ENCODE data around the gene DNAJB14. TPM values are rescaled to one million over a fixed set of nuclear protein-coding genes. Genes with fewer than 3 reads are reported as not detected.

DNAJB14 gene
- total and polyA plus RNA-seq, 2 of the 13 experiments (the other 11 are each of a cell fraction or from before 2014, with no cell fraction given): 9.1 to 38.1 TPM

- TF ChIP-seq ZNF567 (CRISPR knock-in tag; IDR thresholded peaks at IDR 0.05; ENCODE audit: borderline replicate concordance): no peak
- TF ChIP-seq, protein P1, sequence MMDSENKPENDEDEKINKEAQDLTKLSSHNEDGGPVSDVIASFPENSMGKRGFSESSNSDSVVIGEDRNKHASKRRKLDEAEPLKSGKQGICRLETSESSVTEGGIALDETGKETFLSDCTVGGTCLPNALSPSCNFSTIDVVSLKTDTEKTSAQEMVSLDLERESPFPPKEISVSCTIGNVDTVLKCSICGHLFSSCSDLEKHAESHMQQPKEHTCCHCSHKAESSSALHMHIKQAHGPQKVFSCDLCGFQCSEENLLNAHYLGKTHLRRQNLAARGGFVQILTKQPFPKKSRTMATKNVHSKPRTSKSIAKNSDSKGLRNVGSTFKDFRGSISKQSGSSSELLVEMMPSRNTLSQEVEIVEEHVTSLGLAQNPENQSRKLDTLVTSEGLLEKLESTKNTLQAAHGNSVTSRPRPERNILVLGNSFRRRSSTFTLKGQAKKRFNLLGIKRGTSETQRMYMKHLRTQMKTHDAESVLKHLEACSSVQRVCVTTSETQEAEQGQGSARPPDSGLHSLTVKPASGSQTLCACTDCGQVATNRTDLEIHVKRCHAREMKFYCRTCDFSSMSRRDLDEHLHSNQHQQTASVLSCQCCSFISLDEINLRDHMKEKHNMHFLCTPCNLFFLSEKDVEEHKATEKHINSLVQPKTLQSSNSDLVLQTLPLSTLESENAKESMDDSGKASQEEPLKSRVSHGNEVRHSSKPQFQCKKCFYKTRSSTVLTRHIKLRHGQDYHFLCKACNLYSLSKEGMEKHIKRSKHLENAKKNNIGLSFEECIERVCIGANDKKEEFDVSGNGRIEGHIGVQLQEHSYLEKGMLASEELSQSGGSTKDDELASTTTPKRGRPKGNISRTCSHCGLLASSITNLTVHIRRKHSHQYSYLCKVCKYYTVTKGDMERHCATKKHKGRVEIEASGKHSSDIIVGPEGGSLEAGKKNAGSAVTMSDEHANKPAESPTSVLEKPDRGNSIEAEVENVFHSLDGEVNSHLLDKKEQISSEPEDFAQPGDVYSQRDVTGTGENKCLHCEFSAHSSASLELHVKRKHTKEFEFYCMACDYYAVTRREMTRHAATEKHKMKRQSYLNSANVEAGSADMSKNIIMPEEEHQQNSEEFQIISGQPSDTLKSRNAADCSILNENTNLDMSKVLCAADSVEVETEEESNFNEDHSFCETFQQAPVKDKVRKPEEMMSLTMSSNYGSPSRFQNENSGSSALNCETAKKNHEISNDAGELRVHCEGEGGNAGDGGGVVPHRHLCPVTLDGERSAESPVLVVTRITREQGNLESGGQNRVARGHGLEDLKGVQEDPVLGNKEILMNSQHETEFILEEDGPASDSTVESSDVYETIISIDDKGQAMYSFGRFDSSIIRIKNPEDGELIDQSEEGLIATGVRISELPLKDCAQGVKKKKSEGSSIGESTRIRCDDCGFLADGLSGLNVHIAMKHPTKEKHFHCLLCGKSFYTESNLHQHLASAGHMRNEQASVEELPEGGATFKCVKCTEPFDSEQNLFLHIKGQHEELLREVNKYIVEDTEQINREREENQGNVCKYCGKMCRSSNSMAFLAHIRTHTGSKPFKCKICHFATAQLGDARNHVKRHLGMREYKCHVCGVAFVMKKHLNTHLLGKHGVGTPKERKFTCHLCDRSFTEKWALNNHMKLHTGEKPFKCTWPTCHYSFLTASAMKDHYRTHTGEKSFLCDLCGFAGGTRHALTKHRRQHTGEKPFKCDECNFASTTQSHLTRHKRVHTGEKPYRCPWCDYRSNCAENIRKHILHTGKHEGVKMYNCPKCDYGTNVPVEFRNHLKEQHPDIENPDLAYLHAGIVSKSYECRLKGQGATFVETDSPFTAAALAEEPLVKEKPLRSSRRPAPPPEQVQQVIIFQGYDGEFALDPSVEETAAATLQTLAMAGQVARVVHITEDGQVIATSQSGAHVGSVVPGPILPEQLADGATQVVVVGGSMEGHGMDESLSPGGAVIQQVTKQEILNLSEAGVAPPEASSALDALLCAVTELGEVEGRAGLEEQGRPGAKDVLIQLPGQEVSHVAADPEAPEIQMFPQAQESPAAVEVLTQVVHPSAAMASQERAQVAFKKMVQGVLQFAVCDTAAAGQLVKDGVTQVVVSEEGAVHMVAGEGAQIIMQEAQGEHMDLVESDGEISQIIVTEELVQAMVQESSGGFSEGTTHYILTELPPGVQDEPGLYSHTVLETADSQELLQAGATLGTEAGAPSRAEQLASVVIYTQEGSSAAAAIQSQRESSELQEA (CRISPR knock-in tag; IDR thresholded peaks at IDR 0.05; ENCODE audit: not compliant biosample characterization): no peak
- no peak for TF ChIP-seq PHB2 (IDR thresholded peaks at IDR 0.05; ENCODE audit: partially characterized antibody)
- peak; percentile 91 for TF ChIP-seq KDM2A (CRISPR knock-in tag; IDR thresholded peaks at IDR 0.05; ENCODE audit: borderline replicate concordance, low read depth)
- TF ChIP-seq, protein P2, sequence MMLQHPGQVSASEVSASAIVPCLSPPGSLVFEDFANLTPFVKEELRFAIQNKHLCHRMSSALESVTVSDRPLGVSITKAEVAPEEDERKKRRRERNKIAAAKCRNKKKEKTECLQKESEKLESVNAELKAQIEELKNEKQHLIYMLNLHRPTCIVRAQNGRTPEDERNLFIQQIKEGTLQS (CRISPR knock-in tag; IDR thresholded peaks at IDR 0.05): no peak
- 0 out of 2 replicates have a peak, but pooled peaks have one; percentile 49 for TF ChIP-seq GMEB2 (CRISPR knock-in tag; IDR thresholded peaks at IDR 0.05; ENCODE audit: low read depth)
- TF ChIP-seq ZNF724P (CRISPR knock-in tag; IDR thresholded peaks at IDR 0.05; ENCODE audit: borderline replicate concordance): no peak
- 0 out of 2 replicates have a peak, but pooled peaks have one; percentile 9 for TF ChIP-seq HMG20B (CRISPR knock-in tag; conservative IDR thresholded peaks at IDR 0.05)
- TF ChIP-seq, protein P3, sequence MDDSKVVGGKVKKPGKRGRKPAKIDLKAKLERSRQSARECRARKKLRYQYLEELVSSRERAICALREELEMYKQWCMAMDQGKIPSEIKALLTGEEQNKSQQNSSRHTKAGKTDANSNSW (CRISPR knock-in tag; IDR thresholded peaks at IDR 0.05; ENCODE audit: borderline replicate concordance): no peak
- TF ChIP-seq ZKSCAN1 (IDR thresholded peaks at IDR 0.05; ENCODE audit: low read length): no peak
- no peak for TF ChIP-seq SNAI1 (CRISPR knock-in tag; IDR thresholded peaks at IDR 0.05; ENCODE audit: borderline replicate concordance)
- TF ChIP-seq ZNF224 (CRISPR knock-in tag; IDR thresholded peaks at IDR 0.05): no peak
- no peak for TF ChIP-seq ZSCAN21 (CRISPR knock-in tag; IDR thresholded peaks at IDR 0.05; ENCODE audit: borderline replicate concordance)
- TF ChIP-seq POLR2G (IDR thresholded peaks at IDR 0.05; ENCODE audit: low read depth, low read length): peak; percentile 72
- TF ChIP-seq ZNF329 (CRISPR knock-in tag; IDR thresholded peaks at IDR 0.05; ENCODE audit: low read depth): no peak
- TF ChIP-seq FOXK1 (CRISPR knock-in tag; IDR thresholded peaks at IDR 0.05; ENCODE audit: borderline replicate concordance, low read depth): peak; percentile 44; the same call in 1 of the 2 replicates
- peak; percentile 52; the same call in 1 of the 2 replicates for TF ChIP-seq ZNF331 (CRISPR knock-in tag; IDR thresholded peaks at IDR 0.05)
- TF ChIP-seq MXD4 (CRISPR knock-in tag; IDR thresholded peaks at IDR 0.05): peak; percentile 16; the same call in 1 of the 2 replicates
- no peak for TF ChIP-seq HHEX (CRISPR knock-in tag; IDR thresholded peaks at IDR 0.05)
- TF ChIP-seq ZBTB7B (CRISPR knock-in tag; IDR thresholded peaks at IDR 0.05): 0 out of 2 replicates have a peak, but pooled peaks have one; percentile 52
Observed at GRCh38 chr4:99894161-99894997, 52.0 kb downstream of the DNAJB14 start, which contains the start of gene LAMTOR3 (continued).

Measured in HepG2 (cell line).